NCI-H524 (cell line): Measurements from ENCODE around the gene TMEM100.
"Not testable (repeated sequence)": the region's sequence is repeated elsewhere in the genome, so short reads cannot be mapped to it uniquely, and the experiment has no call there.

Experiments
- DNase-seq, 2 experiments: peaks; one replicate each; lab custom pipeline; 2025; lab: John Stamatoyannopoulos, UW

TMEM100 gene

GRCh38 chr17:55687037-55687436 is 35.6 kb downstream of the TMEM100 start:
- DNase-seq, result no peak

GRCh38 chr17:55683550-55684315 is 38.9 kb downstream of the TMEM100 start:
- DNase-seq, result no peak

- no peak for DNase-seq
Measured at GRCh38 chr17:55681342-55681700, 41.3 kb downstream of the TMEM100 start.

- DNase-seq, result no peak
Measured at GRCh38 chr17:55680686-55681341, 41.9 kb downstream of the TMEM100 start.

GRCh38 chr17:55677446-55677845 is 45.2 kb downstream of the TMEM100 start:
- no peak for DNase-seq

- no peak for DNase-seq
Measured at GRCh38 chr17:55676274-55676673, 46.4 kb downstream of the TMEM100 start.

GRCh38 chr17:55673743-55674506 is 48.7 kb downstream of the TMEM100 start:
- DNase-seq, result no peak

- no peak for DNase-seq
Measured at GRCh38 chr17:55672585-55673501, 49.8 kb downstream of the TMEM100 start.

- DNase-seq, result not testable (repeated sequence)
Measured at GRCh38 chr17:55672010-55672409, 50.7 kb downstream of the TMEM100 start.
